Renal cortex interstitium (tissue), 11 donors: ENCODE measurements around the gene CREB5. TPM values are rescaled to one million over a fixed set of nuclear protein-coding genes. Genes with fewer than 3 reads are reported as not detected.
A peak's percentile ranks its signal among the peaks of the same experiment; 100 is the strongest.

Experiments
- DNase-seq, 11 donors: peaks; one replicate each; pipeline ENCODE4 v3.0.0-alpha.2; 2013; ENCODE audit warnings: low read depth in 9 of 11, low spot score in 4 of 11; ENCODE audit errors: extremely low read depth in 1 of 11
- polyA plus RNA-seq, 3 donors: library from polyadenylated mRNA; unstranded; fragments of 120-200 nt; gene quantifications; one replicate each; pipeline ENCODE4 v1.2.1, GENCODE V29; 2013; ENCODE audit not compliant: insufficient read length in 3 of 3

The CREB5 gene
- polyA plus RNA-seq, 3 donors = 10.3 to 15.8 (median 11.9) TPM

DNA sequence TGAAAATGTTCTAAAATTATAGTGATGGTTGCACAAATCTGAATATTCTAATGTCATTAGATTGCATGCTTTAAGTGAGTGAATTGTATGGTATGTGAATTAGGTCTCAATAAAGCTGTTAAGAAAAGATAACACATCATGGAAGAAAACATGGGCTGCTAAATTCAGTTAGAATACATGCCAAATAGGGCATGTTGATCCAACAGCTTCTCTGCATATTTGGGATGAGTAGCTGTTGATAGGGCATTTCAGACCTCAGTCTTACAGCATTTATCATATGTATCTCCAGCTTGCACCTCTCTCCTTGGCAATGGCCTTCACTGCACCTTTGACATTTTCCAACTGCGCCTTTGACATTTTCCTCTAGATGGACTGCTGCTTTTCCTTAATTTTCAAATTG is 13.2 kb downstream of the CREB5 start:
- no peak for DNase-seq

GRCh38 chr7:28427236-28427635 is 14.9 kb downstream of the CREB5 start:
- no peak for DNase-seq

DNA sequence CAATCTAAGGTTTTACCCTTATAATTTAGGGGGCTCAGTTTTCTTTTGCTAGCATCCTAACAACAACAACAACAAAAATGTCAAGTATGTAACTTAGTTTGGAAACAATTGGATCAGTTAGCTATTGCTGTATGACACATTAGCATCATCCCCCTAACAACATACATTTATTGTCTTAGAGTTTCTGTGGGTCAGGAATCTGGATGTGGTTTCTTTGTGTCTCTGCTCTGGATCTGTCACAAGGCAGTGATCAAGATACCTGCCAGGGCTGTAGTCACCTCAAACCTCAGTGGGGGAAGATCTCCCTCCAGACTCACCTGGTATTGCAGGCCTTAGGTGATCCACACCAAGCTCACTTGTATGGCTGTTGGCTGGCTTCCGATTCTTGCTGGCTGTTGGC is 18.3 kb downstream of the CREB5 start:
- no peak for DNase-seq

DNA sequence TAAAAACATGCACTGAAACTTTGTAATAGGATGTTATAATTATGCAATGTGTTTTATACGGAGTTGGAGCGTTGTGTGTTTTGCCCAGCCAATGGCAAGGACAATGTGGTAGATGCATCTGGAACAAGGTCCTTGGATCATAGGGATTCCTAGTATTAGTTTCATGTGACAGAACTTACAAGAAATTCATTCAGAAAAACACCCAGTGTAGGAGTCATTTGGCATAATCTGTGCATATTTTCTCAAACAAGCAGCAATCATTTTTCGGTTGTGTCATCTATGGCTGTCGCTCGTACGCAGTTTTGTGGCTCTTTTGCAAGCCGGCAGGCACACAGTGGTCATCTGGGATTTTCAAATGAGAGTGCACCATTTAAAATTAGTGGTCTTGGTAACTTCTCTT is 19.8 kb downstream of the CREB5 start:
- DNase-seq = no peak

DNA sequence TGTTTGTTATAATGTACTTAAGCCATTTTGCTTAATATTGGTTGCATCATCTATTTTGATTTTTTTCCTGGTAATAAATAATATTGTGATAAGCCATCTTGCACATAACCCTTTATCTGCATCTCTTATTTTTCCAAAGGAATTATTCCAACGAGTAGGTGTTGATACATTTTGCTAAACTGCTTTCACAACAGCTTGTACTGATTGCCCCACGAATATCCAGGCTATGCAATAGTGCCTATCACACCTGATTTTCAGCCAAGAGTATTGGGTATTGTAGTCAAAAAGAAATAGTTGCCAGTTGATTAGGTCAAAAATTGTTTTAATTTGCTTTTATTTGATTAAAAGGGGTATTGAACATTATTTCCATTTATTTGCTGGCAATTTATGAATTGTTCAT is 20.7 kb downstream of the CREB5 start:
- no peak for DNase-seq

- DNase-seq = peak in 1 of 11 donors; percentile 28
Observed at GRCh38 chr7:28433699-28434219, 21.4 kb downstream of the CREB5 start.

DNA sequence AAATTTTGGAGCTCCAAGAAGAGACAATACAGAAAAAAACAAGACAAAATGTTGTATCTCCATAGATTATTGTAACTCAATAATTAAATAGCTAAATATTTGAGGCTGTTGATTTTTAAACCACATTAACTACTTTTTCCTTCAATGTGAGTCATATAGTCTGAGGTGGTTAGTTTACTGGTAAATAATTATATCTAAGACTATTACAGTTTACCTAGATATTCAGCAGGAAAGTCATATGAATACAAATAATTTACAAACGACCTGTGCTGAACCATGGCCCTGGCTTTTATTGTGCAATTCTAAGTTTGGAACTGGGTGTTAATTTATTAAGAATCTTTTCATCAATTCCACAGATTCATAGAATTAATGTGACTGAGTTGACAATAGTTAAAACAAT is 22.2 kb downstream of the CREB5 start:
- DNase-seq = no peak

- DNase-seq = no peak
Observed at GRCh38 chr7:28435152-28435551, 22.8 kb downstream of the CREB5 start.

DNA sequence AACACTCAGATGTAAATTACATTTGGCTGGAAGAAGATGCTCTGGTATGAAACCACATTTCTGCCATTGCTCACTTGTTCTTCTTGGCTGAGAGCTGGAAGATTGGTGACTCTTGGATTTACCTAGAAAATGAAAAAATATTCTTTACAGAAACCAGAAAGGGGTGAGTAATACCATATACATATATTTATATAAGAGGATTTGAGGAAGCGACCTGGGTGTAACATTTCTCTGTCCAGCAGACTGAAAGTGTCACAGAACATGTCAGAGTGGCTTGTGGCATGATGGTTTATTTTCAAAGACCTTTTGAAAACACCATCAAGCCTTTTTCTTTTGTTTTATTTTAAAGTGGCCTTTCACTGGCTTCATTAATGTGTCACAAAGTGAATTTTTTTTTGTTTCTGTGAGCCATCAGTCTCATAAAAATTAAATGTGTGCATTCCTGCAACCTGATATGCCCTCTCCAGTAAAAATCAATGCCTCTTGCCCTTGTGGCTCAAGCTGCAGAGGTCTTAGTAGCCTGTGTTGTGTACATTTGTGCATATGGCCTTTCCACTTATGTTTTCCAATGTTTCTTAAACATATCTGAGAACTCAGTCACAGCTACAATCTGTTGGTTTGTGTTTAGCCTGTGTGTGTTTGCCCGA is 23.5 kb downstream of the CREB5 start:
- DNase-seq = no peak

DNA sequence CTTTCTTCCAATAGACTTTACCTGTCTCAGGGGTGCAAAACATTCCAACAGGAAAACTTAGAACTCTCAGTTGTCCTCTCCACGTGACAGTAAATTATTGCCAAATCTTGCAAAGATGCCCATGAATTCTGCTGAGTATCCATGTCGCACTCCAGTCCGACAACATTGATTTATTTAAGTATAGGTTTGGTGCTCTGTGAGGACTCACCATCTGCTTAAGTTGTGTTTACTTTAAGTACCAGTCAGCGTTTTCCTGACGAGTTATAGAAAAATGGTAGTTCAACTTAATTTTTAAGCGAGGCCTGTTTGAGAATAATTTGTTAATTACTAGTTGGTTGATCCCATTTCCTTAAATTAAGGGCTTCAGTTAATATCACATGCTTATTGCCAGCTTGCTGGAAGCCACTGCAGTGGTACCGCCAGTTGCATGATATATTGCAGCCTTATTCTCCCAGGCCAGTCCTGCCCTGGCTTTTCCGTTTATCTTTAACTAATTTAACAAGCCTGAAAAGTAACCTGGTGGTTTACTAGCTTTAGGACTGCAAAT is 27.8 kb downstream of the CREB5 start:
- DNase-seq = no peak

DNA sequence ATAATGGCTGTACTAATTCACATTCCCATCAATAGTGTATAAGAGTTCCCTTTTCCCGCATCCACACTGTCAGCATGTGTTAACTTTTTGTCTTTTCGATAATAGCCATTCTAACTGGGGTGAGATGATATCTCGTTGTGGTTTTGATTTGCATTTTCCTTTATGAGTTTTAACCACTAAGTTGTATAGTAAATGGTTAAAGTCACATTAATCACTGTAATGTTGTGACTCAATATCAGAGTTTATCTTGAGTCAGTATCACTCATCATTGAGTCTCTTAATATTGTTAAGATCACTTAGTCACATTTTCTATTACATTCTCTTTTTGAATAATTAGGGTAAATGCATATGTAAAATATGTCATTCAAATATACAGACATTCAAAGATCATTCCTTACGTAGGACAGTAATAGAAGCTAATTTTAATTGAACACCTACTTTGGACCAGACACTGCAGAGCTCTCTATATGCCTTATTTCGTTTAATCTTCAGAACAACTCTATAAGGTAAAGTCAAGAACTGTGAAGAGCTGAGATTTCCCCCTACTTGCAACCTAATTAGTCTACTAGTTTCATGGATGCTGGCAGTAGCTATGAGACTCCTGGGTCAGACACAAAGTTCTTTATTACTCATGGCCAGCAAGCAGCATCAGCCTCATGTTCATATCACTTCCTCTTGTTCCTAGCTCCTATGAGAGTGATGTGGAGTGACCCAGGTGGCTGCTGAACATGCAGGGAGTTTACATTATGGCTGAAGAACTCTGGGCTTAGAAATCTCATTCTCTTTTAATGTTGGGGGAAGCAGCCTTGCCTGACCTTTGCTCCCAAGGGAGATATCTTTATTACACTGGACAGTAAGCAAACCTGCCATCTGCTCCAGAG is 30.5 kb downstream of the CREB5 start:
- DNase-seq = no peak

- DNase-seq = no peak
Observed at GRCh38 chr7:28446131-28446530, 33.8 kb downstream of the CREB5 start.

GRCh38 chr7:28447071-28447470 is 34.8 kb downstream of the CREB5 start:
- no peak for DNase-seq

DNA sequence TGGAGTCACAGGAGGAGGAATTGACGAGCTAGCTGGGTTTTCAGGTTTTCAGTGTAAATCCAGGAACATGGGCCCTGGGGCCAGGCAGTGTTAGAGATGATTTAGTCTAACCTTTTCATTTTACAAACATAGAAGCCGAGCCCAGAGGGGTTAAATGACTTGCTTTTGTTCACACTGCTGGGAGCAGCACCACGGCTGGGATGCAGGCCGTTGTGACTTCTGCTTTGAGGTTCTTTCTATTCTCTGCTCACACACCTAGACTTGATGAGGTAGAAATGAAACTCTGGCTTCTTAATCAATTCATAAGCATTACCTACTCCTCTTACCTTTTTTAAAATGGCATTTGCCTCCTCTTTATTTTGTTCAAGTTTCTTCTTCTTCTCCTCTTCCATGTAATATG is 36.4 kb downstream of the CREB5 start:
- no peak for DNase-seq

GRCh38 chr7:28452681-28453080 is 40.4 kb downstream of the CREB5 start:
- no peak for DNase-seq

GRCh38 chr7:28455486-28455885 is 43.2 kb downstream of the CREB5 start:
- DNase-seq = no peak

GRCh38 chr7:28456044-28456443 is 43.7 kb downstream of the CREB5 start:
- no peak for DNase-seq

GRCh38 chr7:28458732-28459131 is 46.4 kb downstream of the CREB5 start:
- DNase-seq = no peak

GRCh38 chr7:28459306-28459705 is 47.0 kb downstream of the CREB5 start:
- no peak for DNase-seq

DNA sequence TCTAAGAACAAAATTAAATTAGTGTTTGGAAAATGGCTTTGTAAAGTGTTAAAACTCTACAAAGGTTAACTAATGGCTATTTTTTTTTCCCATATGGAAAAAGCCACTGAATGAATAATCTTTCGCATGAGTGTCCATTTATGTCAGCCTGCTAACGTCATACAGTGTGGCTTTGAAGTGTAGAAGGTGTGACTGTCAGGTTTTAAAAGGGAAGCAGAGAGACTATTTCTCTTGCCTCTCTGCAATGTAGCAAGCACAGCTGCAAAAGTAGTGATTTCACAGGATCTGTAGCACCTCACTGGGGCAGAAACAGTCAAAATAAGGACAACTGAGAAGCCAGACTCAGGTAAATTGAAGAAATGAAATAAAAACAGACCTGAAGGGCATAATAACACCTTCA is 53.4 kb downstream of the CREB5 start:
- no peak for DNase-seq
